Measurements from ENCODE around the gene SLC38A10. TPM values are rescaled to one million over a fixed set of nuclear protein-coding genes. Genes with fewer than 3 reads are reported as not detected.

The SLC38A10 gene
- total and polyA plus RNA-seq, 2 of the 4 experiments (the other 2 are of a cell fraction): 12.7 to 46.7 TPM

DNA sequence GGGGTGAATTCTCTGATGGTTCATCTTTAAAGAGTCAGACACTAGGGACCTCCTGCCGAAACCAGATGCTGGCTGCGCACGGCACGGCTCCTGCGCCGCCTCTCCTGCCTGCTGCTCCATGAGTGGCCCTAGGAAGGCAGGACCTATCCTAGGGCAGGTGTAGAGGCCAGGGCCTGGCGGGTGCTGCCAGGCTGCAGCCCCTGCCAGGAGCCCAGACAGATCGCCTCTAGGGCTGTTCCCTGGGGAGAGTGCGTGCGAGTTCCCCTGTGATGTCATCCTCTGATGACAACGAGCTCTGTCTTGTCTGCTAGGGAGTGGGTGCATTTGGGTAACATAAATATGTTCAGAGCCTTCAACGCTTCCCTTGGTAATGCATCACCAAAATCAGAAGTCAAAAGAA, 23.9 kb downstream of the SLC38A10 start:
- POLR2A ChIA-PET (ENCODE audit: unreplicated experiment): no interaction called here
- no peak overlapping the region for H4K91ac ChIP-seq (ENCODE audit: insufficient read depth, low read depth, low read length)
- 100% methylated on average over 1 of the region's 12 CpGs; no CpG with 5 or more reads in 1 of the 2 experiments for WGBS, 2 experiments (ENCODE audit: extremely low coverage in 2 of 2, insufficient read length in 1 of 2)

More for the DNA sequence above, 23.9 kb downstream of the SLC38A10 start:
- Histone ChIP-seq H2BK15ac (ENCODE audit: low read depth, low read length) (no peak overlapping the region), H3K9me3 (ENCODE audit: control insufficient read depth, insufficient read depth, low read length) (no peaks in the 10 kb centered on the region), H3K18ac (ENCODE audit: low read depth, low read length) (no peak overlapping the region), H3K36me3 (ENCODE audit: control insufficient read depth, insufficient read depth, low read length) (peaks cover 65% of the 10 kb centered on the region), H2BK120ac (ENCODE audit: low read depth, low read length) (no peak overlapping the region), H2AFZ (replicated peaks; ENCODE audit: low read length, poor library complexity) (no peak overlapping the region), H4K20me1 (ENCODE audit: insufficient read depth, low read length) (no peaks in the 10 kb centered on the region), H3K4me1 (ENCODE audit: control insufficient read depth, insufficient read depth, low read length) (no peaks in the 10 kb centered on the region), H3K4ac (ENCODE audit: low read depth, low read length) (no peak overlapping the region), H3K27ac (ENCODE audit: insufficient read depth, low read length) (no peak overlapping the region), H2AK9ac (replicated peaks; ENCODE audit: low read depth, low read length, poor library complexity) (no peak overlapping the region), H2BK20ac (ENCODE audit: low read depth, low read length) (no peak overlapping the region), H3K9ac (ENCODE audit: low read depth, low read length) (no peak overlapping the region), H3K9me1 (ENCODE audit: insufficient read depth, low read length) (peaks cover 5% of the 10 kb centered on the region; the same call in 1 of the 2 replicates), H3K14ac (replicated peaks; ENCODE audit: low read depth, low read length) (no peak overlapping the region), H3K4me2 (ENCODE audit: low read depth, low read length) (no peak overlapping the region), H4K8ac (ENCODE audit: low read depth in 2 of 2, low read length in 2 of 2) (no peak overlapping the region), H3K79me1 (ENCODE audit: low read depth in 1 of 2, low read length in 2 of 2) (peaks cover 0 to 16% of the 10 kb centered on the region in 2 experiments; a peak in 3 of 4 replicates), H2BK5ac (ENCODE audit: low read depth, low read length, poor library complexity, severe bottlenecking) (no peak overlapping the region), H3K56ac (ENCODE audit: extremely low read depth, insufficient read depth, low read length) (no peak overlapping the region), H3K23ac (ENCODE audit: low read depth, low read length) (no peak overlapping the region), H3K27me3 (ENCODE audit: control insufficient read depth, insufficient read depth, low read length) (no peaks in the 10 kb centered on the region), H2AK5ac (ENCODE audit: low read depth, low read length) (no peak overlapping the region), H4K5ac (ENCODE audit: low read depth, low read length) (no peak overlapping the region), H3K4me3 (ENCODE audit: insufficient read depth, low read depth, low read length) (no peak overlapping the region)
- DNase-seq: no peak
- no peak for ATAC-seq (ENCODE audit: low read depth)
- BruUV-seq (replicated peaks): no TSS peak
- CTCF ChIA-PET: no interaction called here
- in situ Hi-C loops (cut with MboI; ENCODE audit: low sequenced_read_pairs) (no loop called here), intact Hi-C loops (cut with micrococcal nuclease) (no loop called here), dilution Hi-C loops (cut with HindIII; ENCODE audit: low sequenced_read_pairs, unreplicated experiment) (no loop called here)
- TF ChIP-seq CHD1 (IDR thresholded peaks at IDR 0.05; ENCODE audit: low read depth, low read length) (no peak), FOS (IDR thresholded peaks at IDR 0.05; ENCODE audit: low read depth, low read length) (no peak), BHLHE40 (IDR thresholded peaks at IDR 0.05; ENCODE audit: low read depth, low read length) (no peak), SMC3 (IDR thresholded peaks at IDR 0.05; ENCODE audit: low read depth, low read length) (no peak), RCOR1 (IDR thresholded peaks at IDR 0.05; ENCODE audit: insufficient replicate concordance, low read length) (no peak)
- TF ChIP-seq, protein P1, sequence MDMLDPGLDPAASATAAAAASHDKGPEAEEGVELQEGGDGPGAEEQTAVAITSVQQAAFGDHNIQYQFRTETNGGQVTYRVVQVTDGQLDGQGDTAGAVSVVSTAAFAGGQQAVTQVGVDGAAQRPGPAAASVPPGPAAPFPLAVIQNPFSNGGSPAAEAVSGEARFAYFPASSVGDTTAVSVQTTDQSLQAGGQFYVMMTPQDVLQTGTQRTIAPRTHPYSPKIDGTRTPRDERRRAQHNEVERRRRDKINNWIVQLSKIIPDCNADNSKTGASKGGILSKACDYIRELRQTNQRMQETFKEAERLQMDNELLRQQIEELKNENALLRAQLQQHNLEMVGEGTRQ (IDR thresholded peaks at IDR 0.05; ENCODE audit: low read depth, low read length): no peak
- TF ChIP-seq, protein P2, sequence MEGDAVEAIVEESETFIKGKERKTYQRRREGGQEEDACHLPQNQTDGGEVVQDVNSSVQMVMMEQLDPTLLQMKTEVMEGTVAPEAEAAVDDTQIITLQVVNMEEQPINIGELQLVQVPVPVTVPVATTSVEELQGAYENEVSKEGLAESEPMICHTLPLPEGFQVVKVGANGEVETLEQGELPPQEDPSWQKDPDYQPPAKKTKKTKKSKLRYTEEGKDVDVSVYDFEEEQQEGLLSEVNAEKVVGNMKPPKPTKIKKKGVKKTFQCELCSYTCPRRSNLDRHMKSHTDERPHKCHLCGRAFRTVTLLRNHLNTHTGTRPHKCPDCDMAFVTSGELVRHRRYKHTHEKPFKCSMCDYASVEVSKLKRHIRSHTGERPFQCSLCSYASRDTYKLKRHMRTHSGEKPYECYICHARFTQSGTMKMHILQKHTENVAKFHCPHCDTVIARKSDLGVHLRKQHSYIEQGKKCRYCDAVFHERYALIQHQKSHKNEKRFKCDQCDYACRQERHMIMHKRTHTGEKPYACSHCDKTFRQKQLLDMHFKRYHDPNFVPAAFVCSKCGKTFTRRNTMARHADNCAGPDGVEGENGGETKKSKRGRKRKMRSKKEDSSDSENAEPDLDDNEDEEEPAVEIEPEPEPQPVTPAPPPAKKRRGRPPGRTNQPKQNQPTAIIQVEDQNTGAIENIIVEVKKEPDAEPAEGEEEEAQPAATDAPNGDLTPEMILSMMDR (conservative IDR thresholded peaks at IDR 0.05; ENCODE audit: low read depth, low read length): no peak

Data from IMR-90 (cell line).